GM12801 (cell line): Measurements from ENCODE around the gene NPM3.

Experiments
- TF ChIP-seq, protein P1 (sequence below): IDR thresholded peaks from one replicate; pipeline ENCODE4 v1.5.1; 2011; ENCODE audit warnings: control low read depth; ENCODE audit not compliant: insufficient read length; ENCODE audit errors: extremely low read depth

NPM3 gene

DNA sequence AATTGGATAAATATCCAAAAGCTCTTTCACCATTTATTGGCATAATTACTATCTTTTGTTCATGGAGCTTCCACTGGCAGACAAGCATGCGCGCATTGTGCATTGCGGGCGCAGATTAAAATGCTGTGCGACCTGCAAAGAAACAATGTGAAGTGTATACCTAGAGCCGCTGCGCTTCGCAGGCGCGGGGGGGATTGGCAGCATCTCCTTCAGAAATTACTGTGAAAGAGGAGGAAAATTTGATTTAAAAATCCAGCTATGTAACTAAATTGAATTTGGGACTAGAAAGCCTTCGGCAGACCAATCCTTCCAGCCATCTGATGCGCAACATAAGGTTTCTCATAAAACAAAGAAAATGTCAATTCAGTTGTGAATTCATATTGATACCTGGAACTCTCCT lies 10.3 kb upstream of the NPM3 start:
- TF ChIP-seq, protein P1, sequence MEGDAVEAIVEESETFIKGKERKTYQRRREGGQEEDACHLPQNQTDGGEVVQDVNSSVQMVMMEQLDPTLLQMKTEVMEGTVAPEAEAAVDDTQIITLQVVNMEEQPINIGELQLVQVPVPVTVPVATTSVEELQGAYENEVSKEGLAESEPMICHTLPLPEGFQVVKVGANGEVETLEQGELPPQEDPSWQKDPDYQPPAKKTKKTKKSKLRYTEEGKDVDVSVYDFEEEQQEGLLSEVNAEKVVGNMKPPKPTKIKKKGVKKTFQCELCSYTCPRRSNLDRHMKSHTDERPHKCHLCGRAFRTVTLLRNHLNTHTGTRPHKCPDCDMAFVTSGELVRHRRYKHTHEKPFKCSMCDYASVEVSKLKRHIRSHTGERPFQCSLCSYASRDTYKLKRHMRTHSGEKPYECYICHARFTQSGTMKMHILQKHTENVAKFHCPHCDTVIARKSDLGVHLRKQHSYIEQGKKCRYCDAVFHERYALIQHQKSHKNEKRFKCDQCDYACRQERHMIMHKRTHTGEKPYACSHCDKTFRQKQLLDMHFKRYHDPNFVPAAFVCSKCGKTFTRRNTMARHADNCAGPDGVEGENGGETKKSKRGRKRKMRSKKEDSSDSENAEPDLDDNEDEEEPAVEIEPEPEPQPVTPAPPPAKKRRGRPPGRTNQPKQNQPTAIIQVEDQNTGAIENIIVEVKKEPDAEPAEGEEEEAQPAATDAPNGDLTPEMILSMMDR = no peak

DNA sequence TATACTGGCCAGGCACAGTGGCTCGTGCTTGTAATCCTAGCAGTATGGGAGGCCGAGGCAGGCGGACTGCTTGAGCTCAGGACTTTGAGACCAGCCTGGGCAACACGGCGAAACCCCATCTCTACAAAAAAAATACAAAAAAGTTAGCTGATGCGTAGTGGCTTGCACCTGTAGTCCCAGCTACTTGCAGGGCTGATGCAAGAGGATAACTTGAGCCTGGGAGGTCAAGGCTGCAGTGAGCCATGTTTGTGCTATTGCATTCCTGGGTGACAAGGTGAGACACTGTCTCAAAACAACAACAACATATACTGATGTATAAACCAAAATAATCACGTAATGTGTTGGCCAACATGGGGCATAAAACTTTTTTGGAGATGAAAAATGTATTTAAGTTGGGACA lies 6.4 kb upstream of the NPM3 start:
- TF ChIP-seq, protein P1 = no peak

DNA sequence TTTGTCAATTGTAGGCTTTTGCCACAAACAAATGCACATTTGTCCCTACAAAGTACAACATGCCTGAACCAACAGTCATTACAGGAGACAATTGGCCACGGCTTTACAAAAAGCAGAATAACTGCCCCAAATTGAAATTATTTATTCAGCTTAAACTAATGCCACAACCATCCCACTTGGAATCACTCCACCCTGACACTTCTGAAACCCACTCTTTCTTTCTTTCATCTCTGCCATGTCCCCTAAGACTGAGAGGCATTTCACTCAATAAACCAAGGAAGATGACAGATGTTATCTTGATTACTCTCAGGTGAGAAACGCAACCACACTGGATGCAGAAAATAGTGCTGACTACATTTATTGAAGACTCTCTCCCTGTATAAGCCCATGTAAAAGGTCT lies 2.6 kb upstream of the NPM3 start:
- TF ChIP-seq, protein P1 = no peak

DNA sequence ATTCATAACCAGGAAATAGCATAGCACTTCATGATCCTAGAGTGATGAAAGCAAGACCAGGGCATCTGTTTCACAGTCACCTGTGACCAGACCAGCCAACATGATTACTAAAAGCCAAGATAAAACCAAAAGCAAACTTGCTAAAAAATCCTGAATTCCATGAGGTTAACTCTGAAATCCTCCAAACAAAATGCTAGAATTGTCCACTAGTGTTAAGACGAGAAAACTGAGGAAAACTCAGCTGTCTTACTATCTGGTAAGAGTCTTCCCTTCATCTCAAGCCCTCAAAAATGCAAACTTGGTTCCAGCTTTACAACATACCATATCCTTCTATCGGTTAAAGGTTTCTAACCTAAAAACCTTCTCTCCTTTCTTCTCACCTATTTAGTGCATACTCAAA lies 1.3 kb upstream of the NPM3 start:
- TF ChIP-seq, protein P1 = no peak

DNA sequence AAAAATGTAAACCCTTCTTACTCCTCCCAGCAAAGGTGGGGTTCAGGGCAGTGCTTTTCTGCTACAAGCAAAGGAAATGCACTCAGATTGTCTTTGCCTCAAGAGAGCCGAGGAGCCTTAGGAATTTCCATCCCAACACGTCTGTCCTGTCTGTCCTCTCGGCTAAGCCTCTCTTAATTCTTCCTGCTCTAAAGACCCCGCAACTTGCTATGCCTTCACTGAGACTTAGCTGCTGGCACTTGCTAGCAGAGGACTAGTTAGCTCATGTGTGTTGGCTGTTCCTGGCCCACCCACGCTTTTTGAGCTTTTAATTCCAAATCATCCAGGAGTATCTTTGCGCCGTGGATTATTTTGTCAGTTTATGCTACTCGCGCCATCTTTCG lies 481 bp upstream of the NPM3 start:
- TF ChIP-seq, protein P1 = no peak

DNA sequence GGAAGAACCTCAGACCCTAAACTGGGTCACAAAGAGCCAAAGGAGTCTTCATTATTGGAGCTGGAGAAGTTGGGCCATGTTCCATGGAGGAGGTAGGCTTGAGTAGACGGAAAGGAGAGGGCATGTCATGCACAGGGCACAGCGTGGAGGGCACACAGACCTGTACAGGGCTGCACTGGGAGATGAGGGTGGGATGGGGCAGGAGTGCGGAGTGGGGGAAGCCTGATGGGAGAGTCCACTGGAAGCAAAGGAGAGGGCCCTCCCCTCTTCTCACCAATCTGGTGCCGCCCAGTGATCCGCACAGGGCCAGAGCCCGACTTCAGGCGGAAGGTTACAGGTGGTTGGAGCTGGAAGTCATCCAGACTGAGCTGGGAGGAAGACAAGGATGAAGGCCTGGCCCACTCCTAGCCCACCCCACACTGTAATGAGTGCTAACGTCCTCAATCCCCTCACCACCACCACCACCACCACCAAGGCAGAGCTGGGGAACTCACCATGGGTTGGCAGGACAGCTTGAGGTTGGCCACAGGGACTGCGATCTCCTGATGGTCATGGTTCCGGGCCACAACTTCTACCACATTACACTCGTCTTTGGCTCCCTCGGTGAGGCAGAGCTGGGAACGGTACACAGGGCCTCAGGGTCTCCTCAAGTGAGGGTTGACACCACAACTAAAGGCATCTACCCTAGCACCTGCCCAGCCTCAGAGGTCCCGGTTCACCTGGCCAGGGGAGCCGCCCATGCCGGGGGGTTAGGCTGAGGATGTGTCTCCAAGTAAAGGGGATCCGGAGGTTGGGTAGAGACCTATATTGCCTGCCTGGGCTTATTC lies 1.0 kb downstream of the NPM3 start:
- TF ChIP-seq, protein P1 = no peak

DNA sequence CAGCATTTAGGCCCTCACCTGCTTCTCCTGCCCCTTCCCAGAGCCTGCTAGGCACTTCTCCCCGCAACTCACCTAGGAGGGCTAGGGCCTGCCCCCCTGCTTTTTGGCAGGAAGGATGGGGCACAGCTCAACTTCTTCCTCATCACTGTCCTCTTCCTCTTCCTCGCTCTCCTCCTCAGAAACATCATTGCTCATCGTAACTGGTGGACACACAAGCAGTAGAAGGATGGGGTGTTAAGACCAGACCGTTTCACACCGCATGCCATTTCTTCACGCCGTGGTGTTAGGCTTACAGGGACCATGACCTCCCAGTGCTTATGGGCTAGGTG lies 1.6 kb downstream of the NPM3 start:
- TF ChIP-seq, protein P1 = no peak
